OCI-LY3 (cell line): ENCODE data around the gene IDS.

Experiments
- EZH2phosphoT487 ChIP-seq: fragments of 200-600 bp; shearing (Covaris generic); IDR thresholded peaks from 2 replicates; pipeline ENCODE4 v1.6.1; 2018; ENCODE audit warnings: antibody characterized with exemption, mixed run types, low read depth
- TF ChIP-seq, protein P1 (sequence below): fragments of 200-600, 300-600 bp; sonication (generic); IDR thresholded peaks from 2 replicates; pipeline ENCODE4 v1.5.1; 2014; ENCODE audit warnings: antibody characterized with exemption, low read length, low read depth

DNA sequence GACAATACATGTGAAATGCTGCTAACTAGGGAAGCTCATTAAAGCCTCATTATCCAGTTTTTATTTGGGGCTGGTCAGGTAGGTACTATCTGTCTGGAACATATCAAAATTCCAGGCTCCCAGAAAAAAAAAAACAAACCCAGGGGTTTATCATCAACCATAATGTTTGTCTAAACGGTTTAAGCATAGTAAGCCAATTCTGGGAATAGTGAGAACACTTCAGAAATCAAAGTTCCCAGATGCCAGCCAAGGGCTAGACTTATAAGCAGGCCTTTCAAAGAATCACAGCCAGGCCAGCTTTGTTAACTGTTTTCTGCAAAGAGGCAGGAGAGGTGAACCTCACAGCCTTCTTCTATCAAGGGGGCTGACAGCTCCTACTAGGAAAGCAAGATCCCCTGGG lies 8.1 kb downstream of the IDS start:
- TF ChIP-seq, protein P1, sequence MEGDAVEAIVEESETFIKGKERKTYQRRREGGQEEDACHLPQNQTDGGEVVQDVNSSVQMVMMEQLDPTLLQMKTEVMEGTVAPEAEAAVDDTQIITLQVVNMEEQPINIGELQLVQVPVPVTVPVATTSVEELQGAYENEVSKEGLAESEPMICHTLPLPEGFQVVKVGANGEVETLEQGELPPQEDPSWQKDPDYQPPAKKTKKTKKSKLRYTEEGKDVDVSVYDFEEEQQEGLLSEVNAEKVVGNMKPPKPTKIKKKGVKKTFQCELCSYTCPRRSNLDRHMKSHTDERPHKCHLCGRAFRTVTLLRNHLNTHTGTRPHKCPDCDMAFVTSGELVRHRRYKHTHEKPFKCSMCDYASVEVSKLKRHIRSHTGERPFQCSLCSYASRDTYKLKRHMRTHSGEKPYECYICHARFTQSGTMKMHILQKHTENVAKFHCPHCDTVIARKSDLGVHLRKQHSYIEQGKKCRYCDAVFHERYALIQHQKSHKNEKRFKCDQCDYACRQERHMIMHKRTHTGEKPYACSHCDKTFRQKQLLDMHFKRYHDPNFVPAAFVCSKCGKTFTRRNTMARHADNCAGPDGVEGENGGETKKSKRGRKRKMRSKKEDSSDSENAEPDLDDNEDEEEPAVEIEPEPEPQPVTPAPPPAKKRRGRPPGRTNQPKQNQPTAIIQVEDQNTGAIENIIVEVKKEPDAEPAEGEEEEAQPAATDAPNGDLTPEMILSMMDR: no peak
- no peak for TF ChIP-seq EZH2phosphoT487
